ENCODE results near the gene RSRC1. TPM values are rescaled to one million over a fixed set of nuclear protein-coding genes. Genes with fewer than 3 reads are reported as not detected.

Gene RSRC1
- total and polyA plus RNA-seq, 8 donors: 7.7 to 19.9 (median 10.2) TPM

DNA sequence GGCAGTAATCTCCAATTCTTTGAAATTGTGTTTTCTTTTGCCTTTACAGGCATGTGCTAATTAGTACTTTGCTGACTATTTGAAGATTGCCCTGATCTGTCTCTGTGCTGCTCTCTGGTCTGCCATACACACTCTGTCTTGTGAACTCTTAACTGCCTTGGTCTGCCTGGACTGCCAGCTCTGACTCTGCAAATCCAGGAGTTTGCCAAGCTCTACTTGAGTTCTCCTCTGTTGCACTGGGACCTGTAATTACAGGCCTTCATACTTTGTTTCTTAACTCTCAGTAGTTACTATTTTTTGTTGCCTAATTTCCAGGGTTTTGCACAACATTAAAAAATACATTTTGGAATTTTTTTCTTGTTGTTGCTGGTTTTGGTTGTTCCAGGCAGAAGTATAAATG, 155.0 kb downstream of the RSRC1 start:
- intact Hi-C loops (cut with DNase I): no loop called here
- TF ChIP-seq, protein P1, sequence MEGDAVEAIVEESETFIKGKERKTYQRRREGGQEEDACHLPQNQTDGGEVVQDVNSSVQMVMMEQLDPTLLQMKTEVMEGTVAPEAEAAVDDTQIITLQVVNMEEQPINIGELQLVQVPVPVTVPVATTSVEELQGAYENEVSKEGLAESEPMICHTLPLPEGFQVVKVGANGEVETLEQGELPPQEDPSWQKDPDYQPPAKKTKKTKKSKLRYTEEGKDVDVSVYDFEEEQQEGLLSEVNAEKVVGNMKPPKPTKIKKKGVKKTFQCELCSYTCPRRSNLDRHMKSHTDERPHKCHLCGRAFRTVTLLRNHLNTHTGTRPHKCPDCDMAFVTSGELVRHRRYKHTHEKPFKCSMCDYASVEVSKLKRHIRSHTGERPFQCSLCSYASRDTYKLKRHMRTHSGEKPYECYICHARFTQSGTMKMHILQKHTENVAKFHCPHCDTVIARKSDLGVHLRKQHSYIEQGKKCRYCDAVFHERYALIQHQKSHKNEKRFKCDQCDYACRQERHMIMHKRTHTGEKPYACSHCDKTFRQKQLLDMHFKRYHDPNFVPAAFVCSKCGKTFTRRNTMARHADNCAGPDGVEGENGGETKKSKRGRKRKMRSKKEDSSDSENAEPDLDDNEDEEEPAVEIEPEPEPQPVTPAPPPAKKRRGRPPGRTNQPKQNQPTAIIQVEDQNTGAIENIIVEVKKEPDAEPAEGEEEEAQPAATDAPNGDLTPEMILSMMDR (IDR thresholded peaks at IDR 0.05): no peak
- no peaks in the 10 kb centered on the region for H3K4me1 ChIP-seq
- peaks cover 0 to 6% (median 0%) of the 10 kb centered on the region in 4 donors for H3K9me3 ChIP-seq
- no peak overlapping the region for H3K27ac ChIP-seq
- no peaks in the 10 kb centered on the region for H3K27me3 ChIP-seq
- ATAC-seq (peak in 1 of 4 donors; percentile 34), DNase-seq (no peak), FAIRE-seq (no peak)
- H3K4me3 ChIP-seq: no peak overlapping the region
- H3K36me3 ChIP-seq: no peaks in the 10 kb centered on the region

DNA sequence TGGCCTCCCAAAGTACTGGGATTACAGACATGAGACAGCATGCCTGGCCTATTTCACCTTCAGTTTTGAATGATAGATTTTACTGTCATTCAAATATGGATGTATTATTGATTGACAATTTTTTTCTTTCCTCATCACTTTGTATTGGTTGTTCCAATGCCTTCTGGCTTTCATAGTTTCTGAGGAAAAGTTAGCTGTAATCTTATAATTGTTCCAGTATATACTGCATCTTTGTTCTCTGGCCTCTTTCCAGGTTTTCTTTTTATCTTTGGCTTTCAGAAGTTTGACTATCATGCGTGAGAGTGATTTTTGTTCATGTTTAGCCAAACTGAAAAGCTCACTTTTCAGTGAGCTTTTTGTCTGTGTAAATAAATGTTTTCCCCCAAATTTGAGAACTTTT, 157.1 kb downstream of the RSRC1 start:
- no peak for FAIRE-seq
- no peak for DNase-seq
- Histone ChIP-seq H3K4me3 (no peak overlapping the region), H3K9me3 (peaks cover 0 to 6% (median 0%) of the 10 kb centered on the region in 4 donors), H3K27me3 (no peaks in the 10 kb centered on the region), H3K27ac (no peak overlapping the region), H3K36me3 (no peaks in the 10 kb centered on the region), H3K4me1 (no peaks in the 10 kb centered on the region)
- TF ChIP-seq, protein P1 (IDR thresholded peaks at IDR 0.05): no peak
- intact Hi-C loops (cut with DNase I): no loop called here
- ATAC-seq: no peak
- WGBS, 2 donors: 97% methylated on average over 1 of the region's 1 CpG

- Histone ChIP-seq H3K4me1 (no peaks in the 10 kb centered on the region), H3K4me3 (no peak overlapping the region), H3K27me3 (no peaks in the 10 kb centered on the region), H3K27ac (no peak overlapping the region), H3K36me3 (no peaks in the 10 kb centered on the region), H3K9me3 (peaks cover 0 to 6% (median 0%) of the 10 kb centered on the region in 4 donors)
- DNase-seq (no peak), FAIRE-seq (no peak), ATAC-seq (no peak)
- TF ChIP-seq, protein P1 (IDR thresholded peaks at IDR 0.05): no peak
- 94 to 97% methylated on average over 4 of the region's 4 CpGs for WGBS, 2 donors
- intact Hi-C loops (cut with DNase I): no loop called here
Observed at GRCh38 chr3:158269942-158270341, 160.1 kb downstream of the RSRC1 start.

DNA sequence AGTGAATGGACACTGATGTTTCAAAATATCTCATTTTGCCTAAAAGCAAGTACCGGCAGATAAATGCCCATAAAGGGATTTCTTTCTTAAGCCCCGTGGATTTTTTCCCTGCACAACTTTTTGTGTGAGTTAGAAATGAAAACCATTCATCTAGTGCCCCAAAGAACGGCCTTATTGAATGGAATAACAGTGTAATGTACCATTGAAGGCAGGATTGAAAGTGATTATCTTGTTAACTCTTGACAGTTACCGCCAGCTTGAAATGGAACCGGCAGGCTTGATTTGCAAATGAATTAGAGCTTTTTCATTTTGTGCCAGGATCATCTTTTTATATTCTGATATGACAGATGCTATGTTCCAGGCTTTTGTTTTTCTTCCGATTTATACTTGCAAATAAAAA, 162.2 kb downstream of the RSRC1 start:
- Histone ChIP-seq H3K27me3 (no peaks in the 10 kb centered on the region), H3K4me1 (no peaks in the 10 kb centered on the region), H3K9me3 (peaks cover 0 to under 1% (median 0%) of the 10 kb centered on the region in 4 donors), H3K27ac (no peak overlapping the region), H3K4me3 (no peak overlapping the region), H3K36me3 (no peaks in the 10 kb centered on the region)
- intact Hi-C loops (cut with DNase I): no loop called here
- FAIRE-seq (no peak), ATAC-seq (no peak), DNase-seq (no peak)
- WGBS, 2 donors: 86 to 90% methylated on average over 6 of the region's 6 CpGs
- TF ChIP-seq, protein P1 (IDR thresholded peaks at IDR 0.05): no peak

GRCh38 chr3:158273656-158274055, 163.8 kb downstream of the RSRC1 start:
- H3K27me3 ChIP-seq: no peaks in the 10 kb centered on the region
- no peak for DNase-seq
- WGBS, 2 donors: 87 to 91% methylated on average over 1 of the region's 1 CpG
- H3K36me3 ChIP-seq: no peaks in the 10 kb centered on the region
- TF ChIP-seq, protein P1 (IDR thresholded peaks at IDR 0.05): no peak
- H3K9me3 ChIP-seq: no peaks in the 10 kb centered on the region
- H3K4me1 ChIP-seq: no peaks in the 10 kb centered on the region
- FAIRE-seq: no peak
- ATAC-seq: no peak
- intact Hi-C loops (cut with DNase I): no loop called here
- H3K4me3 ChIP-seq: no peak overlapping the region
- no peak overlapping the region for H3K27ac ChIP-seq
